K562 (cell line): Measurements from ENCODE around the gene FAM98C. TPM values are rescaled to one million over a fixed set of nuclear protein-coding genes. Genes with fewer than 3 reads are reported as not detected.
A peak's percentile ranks its signal among the peaks of the same experiment; 100 is the strongest.

Experiments used
- ATF7 ChIP-seq: fragments of 450-650 bp; IDR thresholded peaks from 2 replicates; pipeline ENCODE4 v1.7.1; 2014; ENCODE audit warnings: mild to moderate bottlenecking, moderate library complexity
- GABPA ChIP-seq: fragments of 200-800 bp; sonication (Bioruptor generic); conservative IDR thresholded peaks from 2 replicates; pipeline ENCODE4 v1.6.1; 2016; ENCODE audit warnings: low read depth, missing genetic modification characterization, missing compliant biosample characterization
- HDAC1 ChIP-seq, 2 experiments: fragments of 450-650 bp; IDR thresholded peaks; 2 replicates each; pipeline ENCODE4 v1.6.1; 2016 to 2017; ENCODE audit warnings: inconsistent platforms in 1 of 2, mild to moderate bottlenecking in 1 of 2, moderate library complexity in 1 of 2
- HDAC8 ChIP-seq: fragments of 450-650 bp; IDR thresholded peaks from 2 replicates; pipeline ENCODE4 v1.6.1; 2016; ENCODE audit warnings: mild to moderate bottlenecking, missing genetic modification characterization, moderate library complexity, missing compliant biosample characterization
- HOXB6 ChIP-seq: fragments of 250-450 bp; sonication (Bioruptor Pico); IDR thresholded peaks from 2 replicates; pipeline ENCODE4 v1.5.1; 2022; ENCODE audit warnings: mild to moderate bottlenecking, borderline replicate concordance
- KLF16 ChIP-seq: IDR thresholded peaks from 2 replicates; pipeline ENCODE4 v1.6.1; 2016; ENCODE audit warnings: antibody characterized with exemption
- MAX ChIP-seq: sonication (generic); formaldehyde crosslinking; IDR thresholded peaks from 2 replicates; pipeline ENCODE4 v1.9.0; 2022; ENCODE audit warnings: mild to moderate bottlenecking, missing genetic modification reagents
- MBD2 ChIP-seq: sonication (generic); IDR thresholded peaks from 2 replicates; pipeline ENCODE4 v1.6.1; 2016; ENCODE audit warnings: low read depth, borderline replicate concordance
- MEIS2 ChIP-seq: fragments of 450-650 bp; IDR thresholded peaks from 2 replicates; pipeline ENCODE4 v1.6.1; 2014; ENCODE audit warnings: mild to moderate bottlenecking; ENCODE audit not compliant: partially characterized antibody
- NR2C1 ChIP-seq, 2 experiments: fragments of 450-650 bp; IDR thresholded peaks; 2 replicates each; pipeline ENCODE4 v1.6.1; 2017; ENCODE audit warnings: mild to moderate bottlenecking in 2 of 2, antibody characterized with exemption in 1 of 2, inconsistent platforms in 1 of 2, missing compliant biosample characterization in 1 of 2, missing genetic modification characterization in 1 of 2
- RB1 ChIP-seq: fragments of 450-650 bp; IDR thresholded peaks from 2 replicates; pipeline ENCODE4 v1.6.1; 2017; ENCODE audit warnings: low read depth, mild to moderate bottlenecking
- RCOR1 ChIP-seq, 2 experiments: IDR thresholded peaks; 2 replicates each; pipeline ENCODE4 v1.6.1; 2012; ENCODE audit warnings: low read depth in 2 of 2, low read length in 2 of 2, borderline replicate concordance in 1 of 2, improper control_type of control experiment in 1 of 2
- SAFB ChIP-seq: fragments of 200-400 bp; formaldehyde crosslinking; IDR thresholded peaks from 2 replicates; pipeline ENCODE4 v1.6.1; 2017; ENCODE audit warnings: low read depth, low read length, borderline replicate concordance
- SMARCE1 ChIP-seq: fragments of 450-650 bp; IDR thresholded peaks from 2 replicates; pipeline ENCODE4 v1.7.1; 2016; ENCODE audit warnings: mild to moderate bottlenecking
- SRSF7 ChIP-seq: fragments of 200-400 bp; formaldehyde crosslinking; optimal IDR thresholded peaks from 2 replicates; pipeline ENCODE3; 2017; ENCODE audit warnings: mild to moderate bottlenecking, low read depth, low read length
- TBL1XR1 ChIP-seq, 2 experiments: IDR thresholded peaks; 2 replicates each; pipeline ENCODE4 v1.6.1; 2012; ENCODE audit warnings: improper control_type of control experiment in 2 of 2, low read length in 2 of 2, mild to moderate bottlenecking in 1 of 2
- TCF7 ChIP-seq: sonication (generic); IDR thresholded peaks from 2 replicates; pipeline ENCODE4 v1.6.1; 2016; ENCODE audit warnings: antibody characterized with exemption, borderline replicate concordance
- TEAD4 ChIP-seq, 2 experiments: sonication (generic) in 1 of 2; formaldehyde crosslinking in 1 of 2; IDR thresholded peaks; 2 replicates each; pipeline versions ENCODE4 v1.6.1 to v1.8.0; 2012 to 2022; ENCODE audit warnings: borderline replicate concordance in 1 of 2, inconsistent platforms in 1 of 2, low read length in 1 of 2, mild to moderate bottlenecking in 1 of 2, missing genetic modification reagents in 1 of 2
- TFAM ChIP-seq: fragments of 250-450 bp; sonication (Bioruptor Pico); conservative IDR thresholded peaks from 2 replicates; pipeline ENCODE4 v1.5.0; 2021; ENCODE audit warnings: mild to moderate bottlenecking, moderate library complexity
- TRIM24 ChIP-seq, 2 experiments: fragments of 450-650 bp; IDR thresholded peaks; 2 replicates each; pipeline ENCODE4 v1.6.1; 2016
- TRIM28 ChIP-seq: fragments of 450-650 bp; IDR thresholded peaks from 2 replicates; pipeline ENCODE4 v1.6.1; 2017
- ZEB2 ChIP-seq: fragments of 450-650 bp; IDR thresholded peaks from 2 replicates; pipeline ENCODE4 v1.6.1; 2016
- ZMIZ1 ChIP-seq, 2 experiments: fragments of 150-350 bp in 1 of 2; IDR thresholded peaks; 2 replicates each; pipeline ENCODE4 v1.6.1; 2012 to 2016; ENCODE audit warnings: low read depth in 2 of 2, low read length in 2 of 2, mild to moderate bottlenecking in 1 of 2, moderate library complexity in 1 of 2
- ZNF668 ChIP-seq: fragments of 250-450 bp; sonication (Bioruptor Pico); IDR thresholded peaks from 2 replicates; pipeline ENCODE4 v1.8.0; 2022; ENCODE audit warnings: mild to moderate bottlenecking, inconsistent platforms
- ZNF717 ChIP-seq: fragments of 250-450 bp; sonication (Bioruptor Pico); IDR thresholded peaks from 2 replicates; pipeline ENCODE4 v1.5.0; 2021
- ZNF780A ChIP-seq: fragments of 250-450 bp; sonication (Bioruptor Pico); IDR thresholded peaks from 2 replicates; pipeline ENCODE4 v1.5.0; 2021; ENCODE audit warnings: mild to moderate bottlenecking
- polyA plus RNA-seq, 8 experiments: library from polyadenylated mRNA; depleted of rRNA in 4 of 8; stranded (reverse) in 5 of 8; unstranded in 3 of 8; fragments of >200 nt; fragmentation: Nextera tagmentation in 2 of 8; fragmentation: Illumina TruSeq in 1 of 8; extraction: Ambion mirVana in 2 of 8; extraction: Trizol in 1 of 8; gene quantifications; 2 replicates each; pipeline versions ENCODE4 v1.2.1 to v1.2.3, GENCODE V29; 2011 to 2014; ENCODE audit warnings: inconsistent platforms in 1 of 8, missing spikeins in 1 of 8
- total RNA-seq, 7 experiments: library from RNA; depleted of rRNA in 6 of 7; stranded (reverse); fragments of >200 nt in 6 of 7; fragmentation: Illumina TruSeq in 2 of 7; extraction: Trizol in 2 of 7; gene quantifications; 2 replicates each; pipeline versions ENCODE4 v1.2.1 to v1.2.3, GENCODE V29; 2011 to 2021; ENCODE audit warnings: low replicate concordance in 1 of 7
- TF ChIP-seq, protein P1 (sequence below): fragments of 450-650 bp; formaldehyde crosslinking; IDR thresholded peaks from 2 replicates; pipeline ENCODE4 v1.4.0; 2022; ENCODE audit warnings: missing genetic modification characterization

Gene FAM98C
- total and polyA plus RNA-seq, 9 of the 15 experiments (the other 6 are each of a cell fraction or from before 2014, with no cell fraction given) = 1.7 to 43.8 (median 13.7) TPM

- TF ChIP-seq TRIM24 (IDR thresholded peaks at IDR 0.05) = peak; percentile 67 to 84
- TF ChIP-seq HDAC1 (IDR thresholded peaks at IDR 0.05) = peak in 1 of 2 experiments; percentile 50; a peak in 1 of 4 replicates
- TF ChIP-seq MBD2 = 0 out of 2 replicates have a peak, but pooled peaks have one; percentile 44
- TF ChIP-seq NR2C1 (IDR thresholded peaks at IDR 0.05) = no peak
- peak; percentile 48; the same call in 1 of the 2 replicates for TF ChIP-seq NR2C1 (tag; IDR thresholded peaks at IDR 0.05)
- TF ChIP-seq ZMIZ1 (IDR thresholded peaks at IDR 0.05; ENCODE audit: low read depth in 2 of 2, low read length in 2 of 2) = peak in 1 of 2 experiments; percentile 62; a peak in 1 of 4 replicates
- TF ChIP-seq KLF16 = peak; percentile 82; the same call in 1 of the 2 replicates
- no peak for TF ChIP-seq ZNF780A (CRISPR knock-in tag)
- no peak for TF ChIP-seq HDAC8
- peak in 1 of 2 experiments; percentile 92; a peak in 2 of 4 replicates for TF ChIP-seq RCOR1 (IDR thresholded peaks at IDR 0.05; ENCODE audit: borderline replicate concordance in 1 of 2, low read depth in 2 of 2, low read length in 2 of 2)
- no peak for TF ChIP-seq HOXB6
- TF ChIP-seq RB1 = 0 out of 2 replicates have a peak, but pooled peaks have one; percentile 28
- peak; percentile 77 for TF ChIP-seq SMARCE1
- TF ChIP-seq TBL1XR1 (IDR thresholded peaks at IDR 0.05; ENCODE audit: low read length in 2 of 2) = peak; percentile 40 to 54; a peak in 2 of 4 replicates
- TF ChIP-seq TRIM28 = peak; percentile 65
- TF ChIP-seq ZNF668 = no peak
- no peak for TF ChIP-seq SRSF7
- TF ChIP-seq SAFB = no peak
- TF ChIP-seq TCF7 = peak; percentile 56; the same call in 1 of the 2 replicates
- TF ChIP-seq, protein P1, sequence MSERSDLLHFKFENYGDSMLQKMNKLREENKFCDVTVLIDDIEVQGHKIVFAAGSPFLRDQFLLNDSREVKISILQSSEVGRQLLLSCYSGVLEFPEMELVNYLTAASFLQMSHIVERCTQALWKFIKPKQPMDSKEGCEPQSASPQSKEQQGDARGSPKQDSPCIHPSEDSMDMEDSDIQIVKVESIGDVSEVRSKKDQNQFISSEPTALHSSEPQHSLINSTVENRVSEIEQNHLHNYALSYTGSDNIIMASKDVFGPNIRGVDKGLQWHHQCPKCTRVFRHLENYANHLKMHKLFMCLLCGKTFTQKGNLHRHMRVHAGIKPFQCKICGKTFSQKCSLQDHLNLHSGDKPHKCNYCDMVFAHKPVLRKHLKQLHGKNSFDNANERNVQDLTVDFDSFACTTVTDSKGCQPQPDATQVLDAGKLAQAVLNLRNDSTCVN (CRISPR knock-in tag) = no peak
- peak; percentile 88 for TF ChIP-seq TEAD4 (IDR thresholded peaks at IDR 0.05; ENCODE audit: low read length)
- TF ChIP-seq TEAD4 (CRISPR knock-in tag; IDR thresholded peaks at IDR 0.05; ENCODE audit: borderline replicate concordance) = no peak
- TF ChIP-seq MEIS2 = peak; percentile 97
- no peak for TF ChIP-seq GABPA
- TF ChIP-seq MAX = peak; percentile 70; the same call in 1 of the 2 replicates
- TF ChIP-seq ZNF717 (CRISPR knock-in tag) = no peak
- peak; percentile 32 for TF ChIP-seq ZEB2
- no peak for TF ChIP-seq TFAM (CRISPR knock-in tag)
- peak; percentile 49; the same call in 1 of the 2 replicates for TF ChIP-seq ATF7
These were observed 10.1 kb downstream of the FAM98C start (continued) for GRCh38 chr19:38412961-38413360.
